ENCODE results near the gene CCDC158. TPM values are rescaled to one million over a fixed set of nuclear protein-coding genes. Genes with fewer than 3 reads are reported as not detected.

CCDC158 gene
- total and polyA plus RNA-seq, 2 experiments from 2014 or later: 0.21 to 0.27 TPM

- peaks cover 2% of the 10 kb centered on the region for H3K27me3 Mint-ChIP-seq (ENCODE audit: insufficient read depth, low read depth, poor library complexity)
- Histone ChIP-seq H3K36me3 (ENCODE audit: insufficient read depth) (no peaks in the 10 kb centered on the region), H3K4me2 (no peak overlapping the region), H2AFZ (no peak overlapping the region), H3K9me2 (ENCODE audit: insufficient read depth) (no peaks in the 10 kb centered on the region), H3K27ac (ENCODE audit: low read depth) (no peak overlapping the region; the same call in 1 of the 2 replicates), H3K4me3 (no peak overlapping the region), H4K20me1 (replicated peaks; ENCODE audit: insufficient read depth) (no peaks in the 10 kb centered on the region), H3K27me3 (ENCODE audit: insufficient read depth) (no peaks in the 10 kb centered on the region), H3K79me2 (replicated peaks; ENCODE audit: insufficient read depth) (no peaks in the 10 kb centered on the region), H3F3A (replicated peaks; ENCODE audit: low read depth) (no peaks in the 10 kb centered on the region), H3K4me1 (ENCODE audit: insufficient read depth) (no peaks in the 10 kb centered on the region)
- ATAC-seq (no peak), DNase-seq (ENCODE audit: low spot score) (no peak)
- no peak overlapping the region for H3K4me3 Mint-ChIP-seq
- no peaks in the 10 kb centered on the region for H3K36me3 Mint-ChIP-seq (ENCODE audit: low read depth)
- TF ChIP-seq STAT1 (IDR thresholded peaks at IDR 0.05; ENCODE audit: unreplicated experiment) (no peak), ETS1 (IDR thresholded peaks at IDR 0.05) (no peak), JUNB (IDR thresholded peaks at IDR 0.05; ENCODE audit: unreplicated experiment) (no peak), CREB1 (CRISPR knock-in tag; IDR thresholded peaks at IDR 0.05; ENCODE audit: low read depth) (no peak), POLR2AphosphoS5 (IDR thresholded peaks at IDR 0.05; ENCODE audit: low read depth) (no peak), REST (IDR thresholded peaks at IDR 0.05; ENCODE audit: unreplicated experiment) (no peak), ZNF462 (CRISPR knock-in tag; IDR thresholded peaks at IDR 0.05) (no peak)
- no peak overlapping the region for H3K27ac Mint-ChIP-seq
- H3K9me3 Mint-ChIP-seq: no peaks in the 10 kb centered on the region
- no peaks in the 10 kb centered on the region for H3K4me1 Mint-ChIP-seq
These were observed 140.2 kb downstream of the CCDC158 start for GRCh38 chr4:76280488-76281441.
